ENCODE data around the gene S1PR4.

The S1PR4 gene

DNA sequence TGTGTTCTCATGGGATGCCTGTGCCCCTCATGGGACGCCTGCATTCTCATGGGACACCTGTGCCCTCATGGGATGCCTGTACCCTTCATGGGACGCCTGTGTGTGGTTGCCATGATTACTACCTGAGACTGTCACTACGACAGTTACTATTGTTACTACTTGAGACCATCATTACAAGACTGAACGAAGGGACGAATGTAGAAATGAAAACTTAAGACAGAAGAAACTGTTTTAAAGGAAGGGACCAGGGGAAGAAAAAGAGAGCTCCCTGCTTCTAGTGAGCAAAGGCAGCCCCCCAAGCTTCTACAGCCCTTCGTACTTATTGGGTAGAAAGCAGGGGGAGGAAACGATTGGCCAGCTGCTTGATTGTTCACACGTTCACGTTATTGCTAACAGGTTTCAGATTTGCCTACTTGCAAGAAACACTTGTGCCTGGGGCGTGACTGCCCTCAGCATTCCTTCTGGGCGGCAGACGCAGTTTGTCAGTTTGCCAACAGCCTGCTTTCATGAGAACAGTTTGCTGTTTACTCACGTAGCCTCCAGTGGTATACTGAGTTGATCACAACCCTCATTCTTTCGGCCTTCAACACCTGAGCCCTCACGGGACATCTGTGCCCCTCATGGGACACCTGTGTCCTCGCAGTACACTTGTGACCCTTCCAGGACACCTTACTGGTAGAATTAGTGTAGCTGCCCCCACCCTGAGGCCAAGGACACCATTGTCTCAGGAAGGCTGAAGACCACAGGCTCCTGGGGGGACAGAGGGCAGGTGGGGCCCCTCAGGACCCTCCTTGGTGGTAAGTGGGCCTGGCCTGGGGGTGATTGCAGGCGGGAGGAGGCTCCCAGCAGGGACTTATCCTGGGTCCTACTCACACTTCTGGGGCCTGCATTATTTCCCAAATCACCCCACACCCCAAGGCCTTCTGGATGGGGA is 2.5 kb upstream of the S1PR4 start:
- DNase-seq (ENCODE audit: low read depth, low spot score): no peak
- no peak overlapping the region for H3K4me3 ChIP-seq (ENCODE audit: low read length)

- no peak for DNase-seq (ENCODE audit: low read depth, low spot score)
- H3K4me3 ChIP-seq (ENCODE audit: low read length): no peak overlapping the region
Measured at GRCh38 chr19:3176715-3177501, 1.7 kb upstream of the S1PR4 start.

- no peak for DNase-seq (ENCODE audit: low read depth, low spot score)
- H3K4me3 ChIP-seq (ENCODE audit: low read length): no peak overlapping the region
Measured at GRCh38 chr19:3178973-3179738, 587 bp downstream of the S1PR4 start.

DNA sequence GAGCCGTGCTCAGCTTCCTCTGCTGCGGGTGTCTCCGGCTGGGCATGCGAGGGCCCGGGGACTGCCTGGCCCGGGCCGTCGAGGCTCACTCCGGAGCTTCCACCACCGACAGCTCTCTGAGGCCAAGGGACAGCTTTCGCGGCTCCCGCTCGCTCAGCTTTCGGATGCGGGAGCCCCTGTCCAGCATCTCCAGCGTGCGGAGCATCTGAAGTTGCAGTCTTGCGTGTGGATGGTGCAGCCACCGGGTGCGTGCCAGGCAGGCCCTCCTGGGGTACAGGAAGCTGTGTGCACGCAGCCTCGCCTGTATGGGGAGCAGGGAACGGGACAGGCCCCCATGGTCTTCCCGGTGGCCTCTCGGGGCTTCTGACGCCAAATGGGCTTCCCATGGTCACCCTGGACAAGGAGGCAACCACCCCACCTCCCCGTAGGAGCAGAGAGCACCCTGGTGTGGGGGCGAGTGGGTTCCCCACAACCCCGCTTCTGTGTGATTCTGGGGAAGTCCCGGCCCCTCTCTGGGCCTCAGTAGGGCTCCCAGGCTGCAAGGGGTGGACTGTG is 1.2 kb downstream of the S1PR4 start:
- DNase-seq (ENCODE audit: low read depth, low spot score): no peak
- no peak overlapping the region for H3K4me3 ChIP-seq (ENCODE audit: low read length)

DNA sequence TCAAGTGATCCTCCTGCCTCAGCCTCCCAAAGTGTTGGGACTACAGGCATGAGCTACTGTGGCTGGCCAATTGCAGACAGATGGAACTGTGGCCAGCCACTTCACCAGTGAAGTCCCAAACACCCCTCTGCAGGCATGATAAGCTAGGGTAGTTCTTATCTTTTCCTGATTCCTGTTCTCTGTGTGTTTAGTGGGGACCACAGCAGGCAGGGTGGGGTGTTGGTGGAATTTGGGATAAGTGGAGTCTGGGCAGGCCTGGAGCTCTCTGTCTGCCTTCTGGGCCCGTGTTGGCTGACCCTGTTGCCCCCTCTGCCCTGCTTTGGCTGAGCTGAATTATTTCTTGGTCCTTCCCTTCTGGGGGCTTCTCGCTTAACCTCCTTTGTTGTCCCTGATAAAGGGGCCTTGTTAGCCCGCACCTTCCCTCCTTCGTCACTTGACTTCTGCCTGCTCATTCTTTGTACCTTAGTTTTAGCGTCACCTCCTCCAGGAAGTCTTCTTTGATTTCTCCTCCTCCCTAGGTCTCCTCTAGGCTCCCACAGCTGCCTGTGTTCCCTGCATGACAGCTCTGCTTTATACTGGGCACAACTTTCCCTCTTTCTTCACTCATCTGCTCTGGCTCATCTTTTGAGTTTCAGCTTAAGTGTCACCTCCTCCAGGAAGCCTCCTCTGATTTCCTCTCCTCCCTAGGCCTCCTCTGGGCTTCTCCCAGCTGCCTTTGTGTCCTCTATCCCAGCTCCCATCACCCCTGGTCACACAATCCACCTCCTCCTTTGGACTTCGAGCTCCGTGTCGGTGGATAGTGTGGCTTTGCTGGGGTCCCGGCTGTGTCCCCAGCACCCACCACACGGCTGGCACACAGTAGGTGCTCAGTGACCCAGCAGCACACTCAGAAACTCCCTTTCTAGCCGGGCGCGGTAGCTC is 5.4 kb downstream of the S1PR4 start:
- H3K4me3 ChIP-seq (ENCODE audit: low read length): peak overlapping the region; percentile 90
- DNase-seq (ENCODE audit: low read depth, low spot score): no peak

DNA sequence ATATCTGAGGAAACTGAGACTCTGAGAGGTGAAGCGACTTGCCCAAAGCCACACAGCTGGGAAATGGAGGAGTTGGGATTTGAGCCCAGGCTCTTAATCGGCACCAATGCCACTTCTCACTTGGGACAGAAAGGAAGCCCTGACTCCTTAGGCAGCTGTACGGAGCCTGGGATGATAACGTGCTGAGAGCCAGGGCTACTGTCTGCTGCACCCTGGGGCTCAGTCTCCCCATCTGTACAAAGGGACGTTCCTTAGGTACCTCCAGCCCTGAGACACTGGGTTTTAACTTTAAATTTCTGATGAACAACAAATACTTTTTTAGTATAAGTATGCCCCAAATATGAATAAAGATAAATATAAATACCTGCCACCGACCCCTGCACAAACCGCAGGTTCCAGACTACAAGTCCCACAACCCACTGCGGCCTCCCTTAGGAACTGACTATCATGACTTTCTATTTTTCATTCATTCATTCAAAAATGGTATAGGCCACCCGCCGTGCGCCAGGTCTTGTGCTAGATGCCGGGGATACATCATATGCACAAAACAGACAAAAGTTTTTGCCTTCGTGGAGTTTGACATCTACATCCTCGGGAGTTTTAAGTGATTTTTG is 6.4 kb downstream of the S1PR4 start:
- DNase-seq (ENCODE audit: low read depth, low spot score): no peak

DNA sequence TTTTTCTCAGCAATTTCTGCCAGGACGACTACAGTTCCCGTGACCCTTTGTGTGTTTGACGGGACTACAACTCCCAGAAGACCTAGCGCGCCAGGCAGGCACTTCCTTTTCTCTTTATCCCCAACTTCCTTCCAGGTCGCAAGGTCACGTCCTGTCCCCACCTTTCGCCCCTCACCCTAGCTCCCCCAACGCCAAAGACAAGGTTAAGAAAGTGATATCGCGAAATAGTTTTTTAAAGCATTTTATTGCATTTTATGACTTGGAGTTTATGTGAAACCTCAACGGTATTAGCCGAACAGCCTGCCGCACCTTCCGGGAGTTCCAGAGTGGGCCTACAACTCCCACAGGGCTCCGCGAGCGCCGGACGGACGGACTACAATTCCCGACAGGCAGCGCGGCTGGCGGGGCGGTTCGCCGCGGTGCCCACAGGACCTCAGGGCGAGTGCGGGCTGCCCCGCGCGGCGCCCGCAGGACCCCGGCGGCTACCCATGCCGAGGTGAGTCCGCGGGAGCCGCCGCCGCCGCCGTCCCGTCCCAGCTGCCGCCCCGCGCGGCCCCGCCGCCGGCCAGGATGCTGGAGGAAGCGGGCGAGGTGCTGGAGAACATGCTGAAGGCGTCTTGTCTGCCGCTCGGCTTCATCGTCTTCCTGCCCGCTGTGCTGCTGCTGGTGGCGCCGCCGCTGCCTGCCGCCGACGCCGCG is 7.0 kb downstream of the S1PR4 start, which contains the start of gene NCLN:
TSS of gene NCLN (plus strand) at position 470 of the 699 bp plus-strand sequence. CDS start at position 571, 101 bp downstream.
- H3K4me3 ChIP-seq (ENCODE audit: low read length): peak within 1 kb of the TSS; percentile 90
- peak; percentile 94 for DNase-seq (ENCODE audit: low read depth, low spot score)

More for the DNA sequence above, 6.4 kb downstream of the S1PR4 start:
- H3K4me3 ChIP-seq (ENCODE audit: low read length): peak overlapping the region; percentile 90

DNA sequence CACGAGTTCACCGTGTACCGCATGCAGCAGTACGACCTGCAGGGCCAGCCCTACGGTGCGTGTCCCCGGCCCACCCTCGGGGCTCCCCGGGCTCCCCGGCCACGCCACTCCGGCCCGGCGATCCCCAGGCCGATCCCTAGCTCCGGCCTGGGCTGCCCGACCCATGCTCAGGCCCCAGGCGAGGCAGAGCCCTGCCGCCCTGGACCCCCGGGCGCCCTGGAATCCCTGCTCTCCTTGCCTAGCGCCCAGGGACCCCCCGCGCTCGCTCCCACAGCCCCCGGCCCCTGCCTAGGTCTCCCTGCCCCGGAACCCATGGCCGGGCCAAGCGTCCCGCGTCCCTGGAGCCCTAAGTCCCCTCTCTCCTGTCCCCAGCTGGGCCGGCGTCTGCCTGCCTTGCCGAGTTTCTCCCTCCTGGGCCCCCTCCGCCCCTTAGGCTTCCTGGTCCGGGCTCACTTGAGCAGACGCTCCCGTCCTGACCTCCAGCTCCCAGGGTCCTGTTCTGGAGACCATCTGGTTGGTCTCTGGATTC is 7.7 kb downstream of the S1PR4 start:
- DNase-seq (ENCODE audit: low read depth, low spot score): no peak
- peak overlapping the region; percentile 90 for H3K4me3 ChIP-seq (ENCODE audit: low read length)

GRCh38 chr19:3186891-3187661 is 8.5 kb downstream of the S1PR4 start:
- DNase-seq (ENCODE audit: low read depth, low spot score): no peak
- H3K4me3 ChIP-seq (ENCODE audit: low read length): peak overlapping the region; percentile 90

- DNase-seq (ENCODE audit: low read depth, low spot score): no peak
- peak overlapping the region; percentile 90 for H3K4me3 ChIP-seq (ENCODE audit: low read length)
Measured at GRCh38 chr19:3187662-3188511, 9.3 kb downstream of the S1PR4 start.

- H3K4me3 ChIP-seq (ENCODE audit: low read length): no peak overlapping the region
Measured at GRCh38 chr19:3188627-3189596, 10.3 kb downstream of the S1PR4 start.

DNA sequence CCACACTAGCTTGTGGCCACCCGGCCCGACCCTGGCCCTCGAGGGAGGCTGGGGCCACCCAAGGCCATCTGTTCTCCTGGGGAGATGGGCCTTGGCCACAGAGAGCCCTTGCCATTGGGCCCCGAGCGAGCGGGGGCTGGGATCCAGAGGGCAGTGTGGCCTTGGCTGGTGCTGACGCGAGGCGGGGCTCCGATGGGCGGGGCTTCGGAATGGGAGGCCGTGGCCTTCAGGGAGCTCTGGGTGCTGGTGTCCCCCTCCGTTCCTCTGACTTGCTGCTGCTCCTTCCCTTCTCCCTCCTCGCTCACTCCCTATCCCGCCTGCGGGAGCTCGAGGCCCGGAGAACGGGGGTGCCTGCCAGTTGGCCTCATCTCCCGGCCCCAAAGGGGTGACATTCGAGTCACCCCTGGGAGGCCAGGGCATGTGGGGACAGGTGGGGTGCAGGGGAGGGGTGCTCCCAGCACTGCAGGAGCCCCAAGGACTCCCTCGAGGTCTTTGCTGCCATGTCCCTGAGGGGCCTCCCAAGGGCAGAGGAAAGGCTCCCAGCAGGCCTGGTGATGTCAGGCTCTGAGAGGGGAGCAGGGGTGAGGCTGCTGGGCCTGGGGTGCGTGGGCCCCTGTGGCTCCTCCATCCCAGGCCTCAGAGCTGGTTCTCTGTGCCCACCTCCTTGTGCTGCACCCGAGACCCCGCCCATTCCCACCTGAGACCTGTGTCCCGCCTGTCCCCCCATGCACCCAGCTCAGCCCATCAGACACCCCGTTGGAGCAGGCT is 11.3 kb downstream of the S1PR4 start:
- no peak for DNase-seq (ENCODE audit: low read depth, low spot score)
- no peak overlapping the region for H3K4me3 ChIP-seq (ENCODE audit: low read length)

More at GRCh38 chr19:3188627-3189596, 10.3 kb downstream of the S1PR4 start:
- no peak for DNase-seq (ENCODE audit: low read depth, low spot score)

- H3K4me3 ChIP-seq (ENCODE audit: low read length): no peak overlapping the region
Measured at GRCh38 chr19:3190470-3190770, 11.9 kb downstream of the S1PR4 start.

More at GRCh38 chr19:3190470-3190770, 11.9 kb downstream of the S1PR4 start:
- no peak for DNase-seq (ENCODE audit: low read depth, low spot score)
